ENCODE data around the gene LRRC8C.

LRRC8C gene

GRCh38 chr1:89710498-89711139 lies 77.7 kb downstream of the LRRC8C start:
- Histone ChIP-seq H3K27me3 (ENCODE audit: control insufficient read depth in 5 of 5, insufficient read depth in 4 of 5, low read length in 5 of 5) (no peaks in the 10 kb centered on the region), H3K4me1 (ENCODE audit: control insufficient read depth in 5 of 5, insufficient read depth in 5 of 5, low read length in 5 of 5) (peaks cover 0 to 16% (median 4%) of the 10 kb centered on the region in 5 donors), H3K27ac (ENCODE audit: low read depth, low read length) (no peak overlapping the region), H3K4me3 (ENCODE audit: low read depth in 1 of 5, low read length in 5 of 5) (no peak overlapping the region), H3K9ac (ENCODE audit: low read length in 5 of 5) (no peak overlapping the region), H3K9me3 (ENCODE audit: control insufficient read depth in 5 of 5, low read length in 5 of 5) (no peaks in the 10 kb centered on the region), H3K36me3 (ENCODE audit: control insufficient read depth in 5 of 5, insufficient read depth in 5 of 5, low read length in 5 of 5) (peaks cover 17 to 25% (median 22%) of the 10 kb centered on the region in 5 donors)

- Histone ChIP-seq H3K27me3 (ENCODE audit: control insufficient read depth in 5 of 5, insufficient read depth in 4 of 5, low read length in 5 of 5) (no peaks in the 10 kb centered on the region), H3K4me1 (ENCODE audit: control insufficient read depth in 5 of 5, insufficient read depth in 5 of 5, low read length in 5 of 5) (peaks cover 0 to 14% (median 4%) of the 10 kb centered on the region in 5 donors), H3K36me3 (ENCODE audit: control insufficient read depth in 5 of 5, insufficient read depth in 5 of 5, low read length in 5 of 5) (peaks cover 17 to 25% (median 22%) of the 10 kb centered on the region in 5 donors), H3K9ac (ENCODE audit: low read length in 5 of 5) (no peak overlapping the region), H3K9me3 (ENCODE audit: control insufficient read depth in 5 of 5, low read length in 5 of 5) (no peaks in the 10 kb centered on the region), H3K4me3 (ENCODE audit: low read depth in 1 of 5, low read length in 5 of 5) (no peak overlapping the region), H3K27ac (ENCODE audit: low read depth, low read length) (no peak overlapping the region)
Observed at GRCh38 chr1:89711140-89711778, 78.3 kb downstream of the LRRC8C start.

GRCh38 chr1:89712420-89712819 lies 79.5 kb downstream of the LRRC8C start:
- Histone ChIP-seq H3K36me3 (ENCODE audit: control insufficient read depth in 5 of 5, insufficient read depth in 5 of 5, low read length in 5 of 5) (peaks cover 17 to 25% (median 22%) of the 10 kb centered on the region in 5 donors), H3K4me3 (ENCODE audit: low read depth in 1 of 5, low read length in 5 of 5) (no peak overlapping the region), H3K27me3 (ENCODE audit: control insufficient read depth in 5 of 5, insufficient read depth in 4 of 5, low read length in 5 of 5) (no peaks in the 10 kb centered on the region), H3K4me1 (ENCODE audit: control insufficient read depth in 5 of 5, insufficient read depth in 5 of 5, low read length in 5 of 5) (peaks cover 0 to 14% (median 4%) of the 10 kb centered on the region in 5 donors), H3K9ac (ENCODE audit: low read length in 5 of 5) (no peak overlapping the region), H3K27ac (ENCODE audit: low read depth, low read length) (no peak overlapping the region), H3K9me3 (ENCODE audit: control insufficient read depth in 5 of 5, low read length in 5 of 5) (no peaks in the 10 kb centered on the region)

- H3K36me3 ChIP-seq (ENCODE audit: control insufficient read depth in 5 of 5, insufficient read depth in 5 of 5, low read length in 5 of 5): peaks cover 17 to 23% (median 21%) of the 10 kb centered on the region in 5 donors
- no peak overlapping the region for H3K9ac ChIP-seq (ENCODE audit: low read length in 5 of 5)
- no peaks in the 10 kb centered on the region for H3K9me3 ChIP-seq (ENCODE audit: control insufficient read depth in 5 of 5, low read length in 5 of 5)
- H3K27ac ChIP-seq (ENCODE audit: low read depth, low read length): no peak overlapping the region
- H3K27me3 ChIP-seq (ENCODE audit: control insufficient read depth in 5 of 5, insufficient read depth in 4 of 5, low read length in 5 of 5): no peaks in the 10 kb centered on the region
- peaks cover 4 to 19% (median 13%) of the 10 kb centered on the region in 5 donors for H3K4me1 ChIP-seq (ENCODE audit: control insufficient read depth in 5 of 5, insufficient read depth in 5 of 5, low read length in 5 of 5)
- H3K4me3 ChIP-seq (ENCODE audit: low read depth in 1 of 5, low read length in 5 of 5): no peak overlapping the region
Observed at GRCh38 chr1:89715677-89716076, 82.8 kb downstream of the LRRC8C start.

- Histone ChIP-seq H3K27ac (ENCODE audit: low read depth, low read length) (peak overlapping the region; percentile 25), H3K27me3 (ENCODE audit: control insufficient read depth in 5 of 5, insufficient read depth in 4 of 5, low read length in 5 of 5) (no peaks in the 10 kb centered on the region), H3K4me3 (ENCODE audit: low read depth in 1 of 5, low read length in 5 of 5) (no peak overlapping the region), H3K9ac (ENCODE audit: low read length in 5 of 5) (no peak overlapping the region), H3K4me1 (ENCODE audit: control insufficient read depth in 5 of 5, insufficient read depth in 5 of 5, low read length in 5 of 5) (peaks cover 5 to 37% (median 26%) of the 10 kb centered on the region in 5 donors), H3K9me3 (ENCODE audit: control insufficient read depth in 5 of 5, low read length in 5 of 5) (no peaks in the 10 kb centered on the region), H3K36me3 (ENCODE audit: control insufficient read depth in 5 of 5, insufficient read depth in 5 of 5, low read length in 5 of 5) (peaks cover 0 to 2% (median 0%) of the 10 kb centered on the region in 5 donors)
Observed at GRCh38 chr1:89719502-89720306, 86.8 kb downstream of the LRRC8C start.

- Histone ChIP-seq H3K27me3 (ENCODE audit: control insufficient read depth in 5 of 5, insufficient read depth in 4 of 5, low read length in 5 of 5) (no peaks in the 10 kb centered on the region), H3K4me3 (ENCODE audit: low read depth in 1 of 5, low read length in 5 of 5) (no peak overlapping the region), H3K9me3 (ENCODE audit: control insufficient read depth in 5 of 5, low read length in 5 of 5) (no peaks in the 10 kb centered on the region), H3K9ac (ENCODE audit: low read length in 5 of 5) (no peak overlapping the region), H3K36me3 (ENCODE audit: control insufficient read depth in 5 of 5, insufficient read depth in 5 of 5, low read length in 5 of 5) (no peaks in the 10 kb centered on the region), H3K27ac (ENCODE audit: low read depth, low read length) (peak overlapping the region; percentile 25), H3K4me1 (ENCODE audit: control insufficient read depth in 5 of 5, insufficient read depth in 5 of 5, low read length in 5 of 5) (peaks cover 10 to 48% (median 35%) of the 10 kb centered on the region in 5 donors)
Observed at GRCh38 chr1:89720839-89721238, 87.9 kb downstream of the LRRC8C start.

GRCh38 chr1:89721351-89721750 lies 88.4 kb downstream of the LRRC8C start:
- Histone ChIP-seq H3K4me3 (ENCODE audit: low read depth in 1 of 5, low read length in 5 of 5) (no peak overlapping the region), H3K36me3 (ENCODE audit: control insufficient read depth in 5 of 5, insufficient read depth in 5 of 5, low read length in 5 of 5) (no peaks in the 10 kb centered on the region), H3K27me3 (ENCODE audit: control insufficient read depth in 5 of 5, insufficient read depth in 4 of 5, low read length in 5 of 5) (no peaks in the 10 kb centered on the region), H3K9ac (ENCODE audit: low read length in 5 of 5) (no peak overlapping the region), H3K4me1 (ENCODE audit: control insufficient read depth in 5 of 5, insufficient read depth in 5 of 5, low read length in 5 of 5) (peaks cover 10 to 51% (median 35%) of the 10 kb centered on the region in 5 donors), H3K9me3 (ENCODE audit: control insufficient read depth in 5 of 5, low read length in 5 of 5) (no peaks in the 10 kb centered on the region), H3K27ac (ENCODE audit: low read depth, low read length) (peak overlapping the region; percentile 48)

- no peak overlapping the region for H3K9ac ChIP-seq (ENCODE audit: low read length in 5 of 5)
- no peaks in the 10 kb centered on the region for H3K36me3 ChIP-seq (ENCODE audit: control insufficient read depth in 5 of 5, insufficient read depth in 5 of 5, low read length in 5 of 5)
- H3K4me1 ChIP-seq (ENCODE audit: control insufficient read depth in 5 of 5, insufficient read depth in 5 of 5, low read length in 5 of 5): peaks cover 10 to 61% (median 35%) of the 10 kb centered on the region in 5 donors
- no peak overlapping the region for H3K4me3 ChIP-seq (ENCODE audit: low read depth in 1 of 5, low read length in 5 of 5)
- H3K27me3 ChIP-seq (ENCODE audit: control insufficient read depth in 5 of 5, insufficient read depth in 4 of 5, low read length in 5 of 5): no peaks in the 10 kb centered on the region
- no peak overlapping the region for H3K27ac ChIP-seq (ENCODE audit: low read depth, low read length)
- no peaks in the 10 kb centered on the region for H3K9me3 ChIP-seq (ENCODE audit: control insufficient read depth in 5 of 5, low read length in 5 of 5)
Observed at GRCh38 chr1:89723144-89723543, 90.2 kb downstream of the LRRC8C start.

- no peak overlapping the region for H3K4me3 ChIP-seq (ENCODE audit: low read depth in 1 of 5, low read length in 5 of 5)
- H3K4me1 ChIP-seq (ENCODE audit: control insufficient read depth in 5 of 5, insufficient read depth in 5 of 5, low read length in 5 of 5): peaks cover 10 to 67% (median 38%) of the 10 kb centered on the region in 5 donors
- H3K9ac ChIP-seq (ENCODE audit: low read length in 5 of 5): no peak overlapping the region
- no peaks in the 10 kb centered on the region for H3K36me3 ChIP-seq (ENCODE audit: control insufficient read depth in 5 of 5, insufficient read depth in 5 of 5, low read length in 5 of 5)
- no peaks in the 10 kb centered on the region for H3K9me3 ChIP-seq (ENCODE audit: control insufficient read depth in 5 of 5, low read length in 5 of 5)
- H3K27ac ChIP-seq (ENCODE audit: low read depth, low read length): peak overlapping the region; percentile 67
- no peaks in the 10 kb centered on the region for H3K27me3 ChIP-seq (ENCODE audit: control insufficient read depth in 5 of 5, insufficient read depth in 4 of 5, low read length in 5 of 5)
Observed at GRCh38 chr1:89723863-89724262, 90.9 kb downstream of the LRRC8C start.

Measured in subcutaneous abdominal adipose tissue (tissue), 5 donors.